H1 (cell line): Measurements from ENCODE around the gene L1TD1. TPM values are rescaled to one million over a fixed set of nuclear protein-coding genes. Genes with fewer than 3 reads are reported as not detected.
"Not testable (repeated sequence)": the region's sequence is repeated elsewhere in the genome, so short reads cannot be mapped to it uniquely, and the experiment has no call there.

Experiments used
- CTCF ChIA-PET: fragments of 300-600 bp; sonication (Branson Sonifier 250); formaldehyde crosslinking; loops from one replicate; lab custom pipeline; 2021; ENCODE audit not compliant: partially characterized antibody; lab: Charles Lee
- POLR2A ChIA-PET: fragments of 300-600 bp; sonication (Branson Sonifier 250); formaldehyde crosslinking; loops from one replicate; lab custom pipeline; 2021; ENCODE audit warnings: inconsistent platforms; ENCODE audit not compliant: partially characterized antibody; lab: Charles Lee
- DNase-seq, 2 experiments: peaks; one replicate each; pipeline versions ENCODE4 v3.0.0 to v3.0.0-alpha.2; 2010 to 2022; ENCODE audit warnings: low spot score in 2 of 2, low read depth in 1 of 2, mixed read lengths in 1 of 2
- FAIRE-seq: peaks from 2 replicates; lab custom pipeline; 2011; peaks lifted over from hg19 to GRCh38; lab: Jason Lieb, UNC
- H2AFZ ChIP-seq: 2 replicates; pipeline ENCODE4 v1.8.1; 2012; ENCODE audit warnings: low read length, inconsistent platforms
- H2AK5ac ChIP-seq: 2 replicates; pipeline ENCODE4 v1.6.1; 2013; ENCODE audit warnings: low read depth, low read length
- H2BK120ac ChIP-seq: replicated peaks from 2 replicates; pipeline ENCODE3; 2013; ENCODE audit warnings: low read depth, low read length, inconsistent platforms
- H2BK12ac ChIP-seq: 2 replicates; pipeline ENCODE4 v1.6.1; 2013; ENCODE audit warnings: low read depth, low read length
- H2BK15ac ChIP-seq: 2 replicates; pipeline ENCODE4 v1.6.1; 2013; ENCODE audit warnings: low read length
- H2BK20ac ChIP-seq: 2 replicates; pipeline ENCODE4 v1.6.1; 2013; ENCODE audit warnings: low read length
- H2BK5ac ChIP-seq: 2 replicates; pipeline ENCODE4 v1.6.1; 2013; ENCODE audit warnings: low read depth, low read length
- H3K14ac ChIP-seq: 2 replicates; pipeline ENCODE4 v1.6.1; 2013; ENCODE audit warnings: inconsistent platforms; ENCODE audit not compliant: insufficient read length
- H3K18ac ChIP-seq: 2 replicates; pipeline ENCODE4 v1.6.1; 2013; ENCODE audit warnings: low read length; ENCODE audit errors: extremely low read depth
- H3K23ac ChIP-seq: 2 replicates; pipeline ENCODE4 v1.6.1; 2013; ENCODE audit warnings: inconsistent platforms; ENCODE audit not compliant: insufficient read length
- H3K23me2 ChIP-seq: 2 replicates; pipeline ENCODE4 v1.6.1; 2013; ENCODE audit warnings: low read depth, low read length
- H3K27ac ChIP-seq: 2 replicates; pipeline ENCODE4 v1.6.1; 2011; ENCODE audit warnings: low read depth, low read length, inconsistent platforms
- H3K27me3 ChIP-seq, 4 experiments: replicated peaks in 1 of 4; 1 replicate in 1 of 4; 2 replicates in 3 of 4; pipeline versions ENCODE4 v1.6.1 to v1.8.1; 2011 to 2013; ENCODE audit warnings: low read length in 3 of 4, mild to moderate bottlenecking in 3 of 4, inconsistent platforms in 2 of 4, mixed read lengths in 2 of 4, moderate library complexity in 1 of 4; ENCODE audit not compliant: control insufficient read depth in 3 of 4, insufficient read depth in 3 of 4; ENCODE audit errors: extremely low read depth in 1 of 4
- H3K36me3 ChIP-seq, 4 experiments: 2 replicates each; pipeline versions ENCODE4 v1.6.1 to v1.8.1; 2011 to 2013; ENCODE audit warnings: mild to moderate bottlenecking in 4 of 4, low read length in 3 of 4, moderate library complexity in 2 of 4, control low read depth in 1 of 4, inconsistent platforms in 1 of 4; ENCODE audit not compliant: insufficient read depth in 4 of 4, control insufficient read depth in 2 of 4
- H3K4ac ChIP-seq: replicated peaks from 2 replicates; pipeline ENCODE3; 2013; ENCODE audit warnings: low read length, low read depth, mixed read lengths, inconsistent platforms; ENCODE audit not compliant: insufficient read length
- H3K4me1 ChIP-seq, 4 experiments: replicated peaks in 1 of 4; 1 replicate in 1 of 4; 2 replicates in 3 of 4; pipeline versions ENCODE4 v1.6.1 to v1.8.1; 2011 to 2013; ENCODE audit warnings: low read length in 3 of 4, inconsistent platforms in 2 of 4, mixed read lengths in 1 of 4; ENCODE audit not compliant: insufficient read depth in 4 of 4, control insufficient read depth in 3 of 4
- H3K4me2 ChIP-seq, 2 experiments: 2 replicates each; pipeline versions ENCODE4 v1.6.1 to v1.8.1; 2011 to 2013; ENCODE audit warnings: low read depth in 2 of 2, low read length in 2 of 2, control low read depth in 1 of 2, inconsistent platforms in 1 of 2, mild to moderate bottlenecking in 1 of 2; ENCODE audit not compliant: insufficient read depth in 1 of 2
- H3K4me3 ChIP-seq, 4 experiments: fragments of 200-600, 300-600 bp in 1 of 4; sonication (generic), shearing (Covaris generic), sonication (Bioruptor Twin) in 1 of 4; 2 replicates each; pipeline versions ENCODE4 v1.5.1 to v1.8.1; 2011 to 2016; ENCODE audit warnings: low read length in 4 of 4, low read depth in 3 of 4, control low read depth in 2 of 4, inconsistent platforms in 2 of 4, mild to moderate bottlenecking in 2 of 4, mixed read lengths in 1 of 4, moderate library complexity in 1 of 4; ENCODE audit not compliant: insufficient read depth in 2 of 4; ENCODE audit errors: extremely low read depth in 1 of 4
- H3K56ac ChIP-seq: replicated peaks from 2 replicates; pipeline ENCODE3; 2013; ENCODE audit warnings: low read depth, mild to moderate bottlenecking, mixed read lengths, low read length, inconsistent platforms; ENCODE audit not compliant: insufficient read length
- H3K79me1 ChIP-seq: 2 replicates; pipeline ENCODE4 v1.6.1; 2013; ENCODE audit warnings: low read depth, low read length, control low read depth
- H3K79me2 ChIP-seq, 2 experiments: 2 replicates each; pipeline versions ENCODE4 v1.6.1 to v1.8.1; 2012 to 2013; ENCODE audit warnings: low read length in 2 of 2, mild to moderate bottlenecking in 2 of 2, inconsistent platforms in 1 of 2; ENCODE audit not compliant: insufficient read depth in 2 of 2, control insufficient read depth in 1 of 2
- H3K9ac ChIP-seq, 4 experiments: replicated peaks in 1 of 4; 1 replicate in 1 of 4; 2 replicates in 3 of 4; pipeline versions ENCODE4 v1.6.1 to v1.8.1; 2011 to 2013; ENCODE audit warnings: low read depth in 3 of 4, low read length in 3 of 4, control low read depth in 2 of 4, mild to moderate bottlenecking in 2 of 4, moderate library complexity in 2 of 4, inconsistent platforms in 1 of 4; ENCODE audit errors: extremely low read depth in 1 of 4
- H3K9me3 ChIP-seq, 2 experiments: 2 replicates each; pipeline versions ENCODE4 v1.6.1 to v1.8.1; 2012 to 2013; ENCODE audit warnings: mild to moderate bottlenecking in 2 of 2, moderate library complexity in 2 of 2, control low read depth in 1 of 2, inconsistent platforms in 1 of 2, low read depth in 1 of 2, low read length in 1 of 2, mixed read lengths in 1 of 2; ENCODE audit not compliant: insufficient read depth in 2 of 2
- H4K20me1 ChIP-seq, 2 experiments: replicated peaks in 1 of 2; 2 replicates each; pipeline versions ENCODE3 to v1.8.1; 2011 to 2013; ENCODE audit warnings: inconsistent platforms in 2 of 2, low read length in 2 of 2, mild to moderate bottlenecking in 1 of 2; ENCODE audit not compliant: insufficient read depth in 2 of 2, control insufficient read depth in 1 of 2
- H4K5ac ChIP-seq: 2 replicates; pipeline ENCODE4 v1.6.1; 2013; ENCODE audit warnings: low read length, low read depth, mixed read lengths, inconsistent platforms; ENCODE audit not compliant: insufficient read length
- H4K8ac ChIP-seq: 2 replicates; pipeline ENCODE4 v1.8.0; 2013; ENCODE audit warnings: mild to moderate bottlenecking, moderate library complexity, low read length, inconsistent platforms; ENCODE audit not compliant: insufficient read depth; ENCODE audit errors: extremely low read depth
- H4K91ac ChIP-seq: replicated peaks from 2 replicates; pipeline ENCODE3; 2013; ENCODE audit warnings: low read length, mixed read lengths, inconsistent platforms; ENCODE audit not compliant: insufficient read length
- WGBS, 2 experiments: shearing (Covaris generic) in 1 of 2; methylation state at CpG; one replicate each; pipeline versions ENCODE4 v1.1.6 to v1.1.7; 2013 to 2015; ENCODE audit warnings: low lambda C conversion rate in 2 of 2, mixed read lengths in 2 of 2, inconsistent platforms in 1 of 2, low coverage in 1 of 2, missing lambda C conversion rate in 1 of 2; ENCODE audit not compliant: insufficient replicate concordance in 2 of 2, insufficient coverage in 1 of 2, insufficient read length in 1 of 2; ENCODE audit errors: extremely low coverage in 1 of 2, missing lambda C conversion rate in 1 of 2; 5-methylcytosine and 5-hydroxymethylcytosine counted together
- polyA plus RNA-seq, 7 experiments: library from polyadenylated mRNA; depleted of rRNA in 3 of 7; stranded (reverse) in 5 of 7; unstranded in 2 of 7; fragments of >200 nt in 5 of 7; fragments of 200-250 nt in 2 of 7; gene quantifications; 1 replicate in 5 of 7; 2 replicates in 1 of 7; 4 replicates in 1 of 7; pipeline versions ENCODE4 v1.2.1 to v1.2.3, GENCODE V29; 2011 to 2013; ENCODE audit warnings: missing spikeins in 2 of 7, mixed read lengths in 2 of 7
- total RNA-seq: library from RNA; stranded (reverse); fragmentation: NEBNext Ultra II Directional; extraction: Animal tissue kit (Norgen Biotek cat#: 25700); gene quantifications from 2 replicates; pipeline ENCODE4 v1.2.1, GENCODE V29; 2021

L1TD1 gene
- total and polyA plus RNA-seq, 2 of the 8 experiments (the other 6 are each of a cell fraction or from before 2014, with no cell fraction given), result 35.3 to 441 TPM

DNA sequence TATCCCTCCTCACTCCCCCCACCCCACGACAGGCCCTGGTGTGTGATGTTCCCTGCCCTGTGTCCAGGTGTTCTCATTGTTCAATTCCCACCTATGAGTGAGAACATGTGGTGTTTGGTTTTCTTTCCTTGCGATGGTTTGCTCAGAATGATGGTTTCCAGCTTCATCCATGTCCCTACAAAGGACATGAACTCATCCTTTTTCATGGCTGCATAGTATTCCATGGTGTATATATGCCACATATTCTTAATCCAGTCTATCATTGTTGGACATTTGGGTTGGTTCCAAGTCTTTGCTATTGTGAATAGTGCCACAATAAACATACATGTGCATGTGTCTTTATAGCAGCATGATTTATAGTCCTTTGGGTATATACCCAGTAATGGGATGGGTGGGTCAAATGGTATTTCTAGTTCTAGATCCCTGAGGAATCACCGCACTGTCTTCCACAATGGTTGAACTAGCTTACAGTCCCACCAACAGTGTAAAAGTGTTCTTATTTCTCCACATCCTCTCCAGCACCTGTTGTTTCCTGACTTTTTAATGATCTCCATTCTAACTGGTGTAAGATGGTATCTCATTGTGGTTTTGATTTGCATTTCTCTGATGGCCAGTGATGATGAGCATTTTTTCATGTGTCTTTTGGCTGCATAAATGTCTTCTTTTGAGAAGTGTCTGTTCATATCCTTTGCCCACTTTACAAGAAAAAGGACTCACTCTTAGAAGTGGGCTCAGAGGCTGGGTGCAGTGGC lies 45.2 kb downstream of the L1TD1 start:
- H4K20me1 ChIP-seq, H3K9me3 ChIP-seq, H3K79me2 ChIP-seq, H3K27ac ChIP-seq, H3K79me1 ChIP-seq, H2BK15ac ChIP-seq, H3K14ac ChIP-seq, H4K91ac ChIP-seq, H2BK20ac ChIP-seq, H4K8ac ChIP-seq, H3K18ac ChIP-seq, H3K23ac ChIP-seq, H3K27me3 ChIP-seq, DNase-seq, H2BK12ac ChIP-seq, H3K4me2 ChIP-seq, H2AK5ac ChIP-seq, CTCF ChIA-PET, H3K36me3 ChIP-seq, H3K9ac ChIP-seq, H3K4me3 ChIP-seq, H2BK5ac ChIP-seq, H2AFZ ChIP-seq, H2BK120ac ChIP-seq, H3K23me2 ChIP-seq, H3K56ac ChIP-seq, H3K4me1 ChIP-seq, H3K4ac ChIP-seq, H4K5ac ChIP-seq, FAIRE-seq: not testable (repeated sequence)
- POLR2A ChIA-PET, result interaction anchor here (1.3 to 2.2 kb wide), 3 partner anchors 9 to 31 kb away, joined by 3 to 6 read pairs (median 5); no protein-coding TSS in a partner anchor
- 86% methylated on average over 3 of the region's 3 CpGs; no CpG with 5 or more reads in 1 of the 2 experiments for WGBS, 2 experiments
